ENCODE measurements around the gene GABRG3.

Gene GABRG3

GRCh38 chr15:27392163-27392562 lies 421.2 kb downstream of the GABRG3 start:
- Mint-ChIP-seq H3K36me3 (no peaks in the 10 kb centered on the region), H3K4me1 (no peaks in the 10 kb centered on the region), H3K9me3 (peaks cover 11% of the 10 kb centered on the region), H3K27ac (no peak overlapping the region), H3K27me3 (no peaks in the 10 kb centered on the region), H3K4me3 (no peak overlapping the region)
- DNase-seq = no peak
- CTCF ChIA-PET = no interaction called here

GRCh38 chr15:27396521-27396920 lies 425.5 kb downstream of the GABRG3 start:
- Mint-ChIP-seq H3K27ac (no peak overlapping the region), H3K27me3 (no peaks in the 10 kb centered on the region), H3K4me3 (no peak overlapping the region), H3K4me1 (no peaks in the 10 kb centered on the region), H3K36me3 (no peaks in the 10 kb centered on the region), H3K9me3 (peaks cover 8% of the 10 kb centered on the region)
- DNase-seq = no peak
- CTCF ChIA-PET = no interaction called here

GRCh38 chr15:27396996-27397395 lies 426.0 kb downstream of the GABRG3 start:
- Mint-ChIP-seq H3K4me3 (no peak overlapping the region), H3K36me3 (no peaks in the 10 kb centered on the region), H3K27me3 (no peaks in the 10 kb centered on the region), H3K27ac (no peak overlapping the region), H3K9me3 (peaks cover 8% of the 10 kb centered on the region), H3K4me1 (no peaks in the 10 kb centered on the region)
- CTCF ChIA-PET = no interaction called here
- DNase-seq = no peak

- no peak overlapping the region for H3K27ac Mint-ChIP-seq
- no peaks in the 10 kb centered on the region for H3K36me3 Mint-ChIP-seq
- DNase-seq = no peak
- no peaks in the 10 kb centered on the region for H3K27me3 Mint-ChIP-seq
- no peak overlapping the region for H3K4me3 Mint-ChIP-seq
- CTCF ChIA-PET = no interaction called here
- no peaks in the 10 kb centered on the region for H3K4me1 Mint-ChIP-seq
- peaks cover 9% of the 10 kb centered on the region for H3K9me3 Mint-ChIP-seq
These were observed 427.7 kb downstream of the GABRG3 start for GRCh38 chr15:27398631-27399161.

GRCh38 chr15:27399241-27399640 lies 428.3 kb downstream of the GABRG3 start:
- no peaks in the 10 kb centered on the region for H3K4me1 Mint-ChIP-seq
- no peaks in the 10 kb centered on the region for H3K27me3 Mint-ChIP-seq
- CTCF ChIA-PET = no interaction called here
- no peak for DNase-seq
- H3K9me3 Mint-ChIP-seq = peaks cover 9% of the 10 kb centered on the region
- no peak overlapping the region for H3K27ac Mint-ChIP-seq
- no peak overlapping the region for H3K4me3 Mint-ChIP-seq
- H3K36me3 Mint-ChIP-seq = no peaks in the 10 kb centered on the region

GRCh38 chr15:27401471-27401870 lies 430.5 kb downstream of the GABRG3 start:
- Mint-ChIP-seq H3K4me3 (no peak overlapping the region), H3K9me3 (peaks cover 10% of the 10 kb centered on the region), H3K27me3 (no peaks in the 10 kb centered on the region), H3K27ac (no peak overlapping the region), H3K36me3 (no peaks in the 10 kb centered on the region), H3K4me1 (no peaks in the 10 kb centered on the region)
- no peak for DNase-seq
- CTCF ChIA-PET = no interaction called here

GRCh38 chr15:27408428-27408827 lies 437.4 kb downstream of the GABRG3 start:
- CTCF ChIA-PET = no interaction called here
- H3K36me3 Mint-ChIP-seq = no peaks in the 10 kb centered on the region
- H3K9me3 Mint-ChIP-seq = peaks cover 9% of the 10 kb centered on the region
- H3K4me1 Mint-ChIP-seq = no peaks in the 10 kb centered on the region
- no peak overlapping the region for H3K27ac Mint-ChIP-seq
- no peaks in the 10 kb centered on the region for H3K27me3 Mint-ChIP-seq
- DNase-seq = no peak
- no peak overlapping the region for H3K4me3 Mint-ChIP-seq

GRCh38 chr15:27410996-27411605 lies 440.1 kb downstream of the GABRG3 start:
- H3K9me3 Mint-ChIP-seq = peaks cover 11% of the 10 kb centered on the region
- no peaks in the 10 kb centered on the region for H3K4me1 Mint-ChIP-seq
- CTCF ChIA-PET = no interaction called here
- no peak for DNase-seq
- no peak overlapping the region for H3K4me3 Mint-ChIP-seq
- no peak overlapping the region for H3K27ac Mint-ChIP-seq
- no peaks in the 10 kb centered on the region for H3K27me3 Mint-ChIP-seq
- H3K36me3 Mint-ChIP-seq = no peaks in the 10 kb centered on the region

- no peaks in the 10 kb centered on the region for H3K36me3 Mint-ChIP-seq
These were observed 441.4 kb downstream of the GABRG3 start for GRCh38 chr15:27412415-27412814.

GRCh38 chr15:27414168-27414870 lies 443.3 kb downstream of the GABRG3 start:
- Mint-ChIP-seq H3K9me3 (peaks cover 13% of the 10 kb centered on the region), H3K4me3 (no peak overlapping the region), H3K4me1 (no peaks in the 10 kb centered on the region), H3K27ac (no peak overlapping the region), H3K27me3 (no peaks in the 10 kb centered on the region), H3K36me3 (no peaks in the 10 kb centered on the region)
- CTCF ChIA-PET = no interaction called here
- no peak for DNase-seq

More at GRCh38 chr15:27412415-27412814, 441.4 kb downstream of the GABRG3 start:
- H3K4me1 Mint-ChIP-seq = no peaks in the 10 kb centered on the region
- H3K4me3 Mint-ChIP-seq = no peak overlapping the region
- peaks cover 14% of the 10 kb centered on the region for H3K9me3 Mint-ChIP-seq
- CTCF ChIA-PET = no interaction called here
- no peaks in the 10 kb centered on the region for H3K27me3 Mint-ChIP-seq
- no peak overlapping the region for H3K27ac Mint-ChIP-seq
- no peak for DNase-seq

GRCh38 chr15:27418726-27419125 lies 447.7 kb downstream of the GABRG3 start:
- CTCF ChIA-PET = no interaction called here
- no peaks in the 10 kb centered on the region for H3K4me1 Mint-ChIP-seq
- H3K36me3 Mint-ChIP-seq = no peaks in the 10 kb centered on the region
- H3K27ac Mint-ChIP-seq = no peak overlapping the region
- DNase-seq = no peak
- H3K27me3 Mint-ChIP-seq = no peaks in the 10 kb centered on the region
- H3K9me3 Mint-ChIP-seq = peaks cover 10% of the 10 kb centered on the region
- H3K4me3 Mint-ChIP-seq = no peak overlapping the region

GRCh38 chr15:27422997-27423396 lies 452.0 kb downstream of the GABRG3 start:
- CTCF ChIA-PET = no interaction called here
- Mint-ChIP-seq H3K27me3 (no peaks in the 10 kb centered on the region), H3K36me3 (no peaks in the 10 kb centered on the region), H3K4me1 (no peaks in the 10 kb centered on the region), H3K4me3 (no peak overlapping the region), H3K9me3 (peaks cover 2% of the 10 kb centered on the region), H3K27ac (no peak overlapping the region)
- DNase-seq = no peak

- H3K27me3 Mint-ChIP-seq = no peaks in the 10 kb centered on the region
- CTCF ChIA-PET = no interaction called here
- H3K4me3 Mint-ChIP-seq = no peak overlapping the region
- peaks cover 5% of the 10 kb centered on the region for H3K9me3 Mint-ChIP-seq
- no peaks in the 10 kb centered on the region for H3K4me1 Mint-ChIP-seq
- no peak overlapping the region for H3K27ac Mint-ChIP-seq
- no peaks in the 10 kb centered on the region for H3K36me3 Mint-ChIP-seq
- no peak for DNase-seq
These were observed 455.8 kb downstream of the GABRG3 start for GRCh38 chr15:27426805-27427204.

- no peaks in the 10 kb centered on the region for H3K4me1 Mint-ChIP-seq
- DNase-seq = no peak
- H3K27ac Mint-ChIP-seq = no peak overlapping the region
- H3K4me3 Mint-ChIP-seq = no peak overlapping the region
- CTCF ChIA-PET = no interaction called here
- peaks cover 5% of the 10 kb centered on the region for H3K9me3 Mint-ChIP-seq
- no peaks in the 10 kb centered on the region for H3K27me3 Mint-ChIP-seq
- H3K36me3 Mint-ChIP-seq = no peaks in the 10 kb centered on the region
These were observed 456.3 kb downstream of the GABRG3 start for GRCh38 chr15:27427276-27427675.

GRCh38 chr15:27428151-27428550 lies 457.2 kb downstream of the GABRG3 start:
- H3K9me3 Mint-ChIP-seq = peaks cover 9% of the 10 kb centered on the region
- no peaks in the 10 kb centered on the region for H3K36me3 Mint-ChIP-seq
- H3K27me3 Mint-ChIP-seq = no peaks in the 10 kb centered on the region
- H3K4me3 Mint-ChIP-seq = no peak overlapping the region
- CTCF ChIA-PET = no interaction called here
- H3K27ac Mint-ChIP-seq = no peak overlapping the region
- no peaks in the 10 kb centered on the region for H3K4me1 Mint-ChIP-seq
- no peak for DNase-seq

Data from activated naive CD4-positive, alpha-beta T cell treated with anti-CD3 and anti-CD28 coated beads, Interleukin-2, amount 10 ng/mL, durations not matched to agents 7 days and 5 days (primary cell).